NCI-H1092 treated with DMSO at 0.1 percent for 48 hours (cell line): ENCODE measurements around the gene ALKAL2.
A peak's percentile ranks its signal among the peaks of the same experiment; 100 is the strongest.
"Not testable (repeated sequence)": the region's sequence is repeated elsewhere in the genome, so short reads cannot be mapped to it uniquely, and the experiment has no call there.

Experiments used
- DNase-seq: peaks from one replicate; lab custom pipeline; 2025; lab: John Stamatoyannopoulos, UW

ALKAL2 gene

GRCh38 chr2:287911-288757 is at the start of gene ALKAL2:
TSS of gene ALKAL2 (minus strand) at chr2:288091. CDS start at chr2:287835, 256 bp downstream.
- DNase-seq = no peak

- DNase-seq = not testable (repeated sequence)
Observed at GRCh38 chr2:336949-337348, 49.1 kb upstream of the ALKAL2 start.

GRCh38 chr2:336360-336759 is 48.5 kb upstream of the ALKAL2 start:
- DNase-seq = no peak

GRCh38 chr2:332592-332991 is 44.7 kb upstream of the ALKAL2 start:
- no peak for DNase-seq

- no peak for DNase-seq
Observed at GRCh38 chr2:328761-329160, 40.9 kb upstream of the ALKAL2 start.

GRCh38 chr2:323035-323434 is 35.1 kb upstream of the ALKAL2 start:
- DNase-seq = no peak

- no peak for DNase-seq
Observed at GRCh38 chr2:322326-322725, 34.4 kb upstream of the ALKAL2 start.

- no peak for DNase-seq
Observed at GRCh38 chr2:320561-320960, 32.7 kb upstream of the ALKAL2 start.

- no peak for DNase-seq
Observed at GRCh38 chr2:319059-319600, 31.2 kb upstream of the ALKAL2 start.

- no peak for DNase-seq
Observed at GRCh38 chr2:317501-318424, 29.9 kb upstream of the ALKAL2 start.

GRCh38 chr2:316381-316780 is 28.5 kb upstream of the ALKAL2 start:
- no peak for DNase-seq

GRCh38 chr2:315925-316324 is 28.0 kb upstream of the ALKAL2 start:
- not testable (repeated sequence) for DNase-seq

GRCh38 chr2:314561-315336 is 26.9 kb upstream of the ALKAL2 start:
- peak; percentile 28 for DNase-seq

GRCh38 chr2:313991-314390 is 26.1 kb upstream of the ALKAL2 start:
- no peak for DNase-seq

- no peak for DNase-seq
Observed at GRCh38 chr2:310994-311393, 23.1 kb upstream of the ALKAL2 start.

- DNase-seq = no peak
Observed at GRCh38 chr2:309954-310510, 22.1 kb upstream of the ALKAL2 start.

GRCh38 chr2:309148-309953 is 21.5 kb upstream of the ALKAL2 start:
- no peak for DNase-seq

GRCh38 chr2:305366-305765 is 17.5 kb upstream of the ALKAL2 start:
- DNase-seq = no peak

GRCh38 chr2:296354-296753 is 8.5 kb upstream of the ALKAL2 start:
- no peak for DNase-seq

GRCh38 chr2:295090-295489 is 7.2 kb upstream of the ALKAL2 start:
- DNase-seq = no peak
